Measurements from ENCODE around the gene ARHGAP23. TPM values are rescaled to one million over a fixed set of nuclear protein-coding genes. Genes with fewer than 3 reads are reported as not detected.

The ARHGAP23 gene
- total and polyA plus RNA-seq, 8 donors, result 4.0 to 55.5 (median 26.4) TPM

- H3K9me3 ChIP-seq, result no peaks in the 10 kb centered on the region
- intact Hi-C loops (cut with DNase I; ENCODE audit: low total_unique reads), result no loop called here
- TF ChIP-seq POLR2AphosphoS5 (IDR thresholded peaks at IDR 0.05), result no peak
- H3K27me3 ChIP-seq, result peaks cover 0 to 57% (median 6%) of the 10 kb centered on the region in 3 donors
- no peak overlapping the region for H3K4me3 ChIP-seq
- peaks cover 0 to 7% (median 0%) of the 10 kb centered on the region in 4 donors for H3K4me1 ChIP-seq
- H3K27ac ChIP-seq, result no peak overlapping the region
- 81 to 89% (median 88%) methylated on average over 4 of the region's 4 CpGs for WGBS, 5 donors
- no peak for DNase-seq
- H3K36me3 ChIP-seq, result no peaks in the 10 kb centered on the region
Measured at GRCh38 chr17:38536661-38537060, 108.4 kb downstream of the ARHGAP23 start.

- intact Hi-C loops (cut with DNase I; ENCODE audit: low total_unique reads), result no loop called here
- H3K4me1 ChIP-seq, result peaks cover 0 to 7% (median 0%) of the 10 kb centered on the region in 4 donors
- WGBS, 5 donors, result 33 to 62% (median 45%) methylated on average over 9 of the region's 9 CpGs
- peaks cover 0 to 56% (median 0%) of the 10 kb centered on the region in 3 donors for H3K27me3 ChIP-seq
- H3K9me3 ChIP-seq, result no peaks in the 10 kb centered on the region
- H3K36me3 ChIP-seq, result no peaks in the 10 kb centered on the region
- DNase-seq, result peak; percentile 28 to 55
- H3K4me3 ChIP-seq, result no peak overlapping the region
- H3K27ac ChIP-seq, result peak overlapping the region; percentile 25 to 75 (median 46)
- TF ChIP-seq POLR2AphosphoS5 (IDR thresholded peaks at IDR 0.05) (no peak), CTCF (IDR thresholded peaks at IDR 0.05) (no peak)
Measured at GRCh38 chr17:38538906-38539305, 110.6 kb downstream of the ARHGAP23 start.

- intact Hi-C loops (cut with DNase I; ENCODE audit: low total_unique reads), result no loop called here
- H3K27ac ChIP-seq, result peak overlapping the region in 4 of 5 donors; percentile 25 to 75 (median 57)
- WGBS, 5 donors, result 56 to 76% (median 74%) methylated on average over 8 of the region's 8 CpGs
Measured at GRCh38 chr17:38539386-38539785, 111.1 kb downstream of the ARHGAP23 start.

GRCh38 chr17:38540514-38541045 is 112.3 kb downstream of the ARHGAP23 start:
- intact Hi-C loops (cut with DNase I; ENCODE audit: low total_unique reads), result no loop called here
- 77 to 86% (median 83%) methylated on average over 11 of the region's 11 CpGs for WGBS, 5 donors
- no peak overlapping the region for H3K27ac ChIP-seq
- peaks cover 0 to 7% (median 0%) of the 10 kb centered on the region in 4 donors for H3K4me1 ChIP-seq
- no peaks in the 10 kb centered on the region for H3K36me3 ChIP-seq
- DNase-seq, result no peak
- no peaks in the 10 kb centered on the region for H3K9me3 ChIP-seq
- peaks cover 0 to 54% (median 0%) of the 10 kb centered on the region in 3 donors for H3K27me3 ChIP-seq
- no peak for TF ChIP-seq POLR2AphosphoS5 (IDR thresholded peaks at IDR 0.05)
- TF ChIP-seq EP300 (IDR thresholded peaks at IDR 0.05), result no peak
- TF ChIP-seq CTCF (IDR thresholded peaks at IDR 0.05), result no peak
- no peak for TF ChIP-seq POLR2A (IDR thresholded peaks at IDR 0.05)
- no peak overlapping the region for H3K4me3 ChIP-seq

More at GRCh38 chr17:38539386-38539785, 111.1 kb downstream of the ARHGAP23 start:
- Histone ChIP-seq H3K9me3 (no peaks in the 10 kb centered on the region), H3K4me3 (no peak overlapping the region), H3K36me3 (no peaks in the 10 kb centered on the region), H3K4me1 (peaks cover 0 to 7% (median 0%) of the 10 kb centered on the region in 4 donors), H3K27me3 (peaks cover 0 to 56% (median 0%) of the 10 kb centered on the region in 3 donors)
- no peak for TF ChIP-seq CTCF (IDR thresholded peaks at IDR 0.05)
- no peak for TF ChIP-seq POLR2AphosphoS5 (IDR thresholded peaks at IDR 0.05)
- no peak for TF ChIP-seq EP300 (IDR thresholded peaks at IDR 0.05)
- TF ChIP-seq POLR2A (IDR thresholded peaks at IDR 0.05), result no peak
- peak in 1 of 2 donors; percentile 13 for DNase-seq

GRCh38 chr17:38541281-38541680 is 113.0 kb downstream of the ARHGAP23 start:
- Histone ChIP-seq H3K4me3 (no peak overlapping the region), H3K27me3 (peaks cover 0 to 54% (median 0%) of the 10 kb centered on the region in 3 donors), H3K36me3 (no peaks in the 10 kb centered on the region), H3K27ac (no peak overlapping the region), H3K9me3 (no peaks in the 10 kb centered on the region), H3K4me1 (peaks cover 0 to 7% (median 0%) of the 10 kb centered on the region in 4 donors)
- 72 to 87% (median 83%) methylated on average over 11 of the region's 11 CpGs for WGBS, 5 donors
- DNase-seq, result no peak
- intact Hi-C loops (cut with DNase I; ENCODE audit: low total_unique reads), result no loop called here
- TF ChIP-seq POLR2AphosphoS5 (IDR thresholded peaks at IDR 0.05), result no peak
- no peak for TF ChIP-seq CTCF (IDR thresholded peaks at IDR 0.05)
- TF ChIP-seq POLR2A (IDR thresholded peaks at IDR 0.05), result no peak
- no peak for TF ChIP-seq EP300 (IDR thresholded peaks at IDR 0.05)

All from stomach (tissue), 9 donors.